Dermis blood vessel endothelial cell (primary cell): ENCODE measurements around the gene TTLL9. TPM values are rescaled to one million over a fixed set of nuclear protein-coding genes. Genes with fewer than 3 reads are reported as not detected.

Source experiments
- DNase-seq: peaks from one replicate; pipeline ENCODE4 v3.0.0; 2010
- total RNA-seq: library from RNA; depleted of rRNA; stranded (reverse); fragments of >200 nt; gene quantifications from 2 replicates; pipeline ENCODE4 v1.2.3, GENCODE V29; 2014

TTLL9 gene
- total RNA-seq, 1 donor from 2014 or later, result not detected

DNA sequence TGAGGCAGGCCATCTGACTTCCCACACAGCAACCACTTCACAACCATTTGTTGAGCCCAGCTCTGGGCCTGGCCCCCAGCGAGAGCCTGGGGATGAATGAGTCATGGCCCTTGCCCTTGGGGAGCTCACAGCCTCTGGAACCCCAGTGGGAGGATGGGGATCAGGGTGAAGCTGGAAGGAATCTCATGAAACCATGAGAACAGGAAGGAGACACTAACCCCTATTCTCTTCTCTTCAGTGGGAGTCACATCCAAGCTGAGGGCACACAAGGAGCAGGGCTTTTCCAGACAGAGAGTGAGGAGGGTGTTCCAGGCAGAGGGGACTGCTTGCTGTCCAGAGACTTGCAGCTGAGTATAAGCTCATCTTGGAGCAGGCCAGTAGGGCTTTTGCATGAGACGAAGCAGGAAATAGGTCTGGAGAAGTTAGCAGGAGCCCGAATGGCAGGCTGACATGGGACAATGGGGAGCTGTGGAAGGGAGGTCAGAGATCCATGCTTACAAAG is 32.5 kb upstream of the TTLL9 start:
- DNase-seq, result peak; percentile 62

DNA sequence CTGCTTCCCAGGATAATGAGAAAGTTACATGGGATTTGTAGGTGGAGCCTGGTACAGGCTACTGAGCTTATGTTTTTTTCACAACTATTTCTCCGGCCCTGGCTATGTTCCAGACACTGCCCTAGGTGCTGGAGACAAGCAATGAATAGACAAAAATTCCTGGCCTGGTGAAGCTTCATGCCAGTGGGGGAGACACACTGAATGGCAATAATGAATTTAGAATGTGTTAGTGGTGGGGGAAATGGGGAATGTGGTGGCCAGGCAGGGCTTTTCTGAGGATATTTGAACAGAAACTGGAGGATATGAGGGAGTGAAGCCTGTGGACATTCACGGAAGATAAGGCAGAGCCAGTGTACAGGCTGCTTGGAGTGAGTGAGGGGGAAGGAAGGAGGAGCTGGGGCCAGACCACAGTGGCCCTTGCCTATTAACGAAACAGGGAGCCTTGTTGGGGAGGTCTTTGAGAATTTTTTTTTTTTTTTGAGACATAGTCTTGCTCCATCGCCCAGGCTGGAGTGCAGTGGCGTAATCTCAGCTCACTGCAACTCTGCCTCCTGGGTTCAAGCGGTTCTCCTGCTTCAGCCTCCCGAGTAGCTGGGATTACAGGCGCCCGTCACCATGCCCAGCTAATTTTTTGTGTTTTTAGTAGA is 31.7 kb upstream of the TTLL9 start:
- DNase-seq, result peak; percentile 43

DNA sequence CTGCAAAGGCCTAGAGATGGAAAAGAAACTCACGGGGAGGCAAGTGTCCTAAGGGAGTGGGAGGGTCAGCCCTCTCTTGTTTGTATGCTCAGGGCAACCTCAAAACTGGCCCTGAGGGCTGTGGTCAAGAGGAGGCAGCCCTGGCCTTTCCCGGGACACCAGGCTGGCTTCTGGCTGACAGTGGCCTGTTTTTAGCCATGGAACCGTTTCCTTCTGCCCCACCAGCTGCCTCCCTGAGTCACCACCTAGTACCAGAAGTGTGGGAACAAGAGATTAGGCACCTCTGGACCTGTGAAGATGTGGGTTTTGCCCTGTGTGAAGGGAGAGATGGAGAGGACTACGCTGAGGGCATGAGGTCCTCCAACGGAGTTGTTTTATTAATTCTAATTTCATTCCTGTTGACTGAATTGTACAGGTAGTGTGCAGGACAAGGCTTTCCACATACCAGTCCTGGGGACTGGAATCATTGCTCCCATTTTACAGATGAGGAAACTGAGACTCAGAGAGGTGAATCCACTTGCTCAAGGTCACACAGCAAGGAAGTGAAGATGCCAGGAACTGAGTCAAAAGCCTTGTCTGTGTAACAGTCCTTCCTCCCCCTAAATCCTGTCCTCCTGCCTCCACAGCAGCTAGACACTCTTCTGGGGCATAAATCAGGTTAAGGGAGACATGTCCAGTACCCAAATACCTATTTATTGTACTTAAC is 30.5 kb upstream of the TTLL9 start:
- peak; percentile 34 for DNase-seq

DNA sequence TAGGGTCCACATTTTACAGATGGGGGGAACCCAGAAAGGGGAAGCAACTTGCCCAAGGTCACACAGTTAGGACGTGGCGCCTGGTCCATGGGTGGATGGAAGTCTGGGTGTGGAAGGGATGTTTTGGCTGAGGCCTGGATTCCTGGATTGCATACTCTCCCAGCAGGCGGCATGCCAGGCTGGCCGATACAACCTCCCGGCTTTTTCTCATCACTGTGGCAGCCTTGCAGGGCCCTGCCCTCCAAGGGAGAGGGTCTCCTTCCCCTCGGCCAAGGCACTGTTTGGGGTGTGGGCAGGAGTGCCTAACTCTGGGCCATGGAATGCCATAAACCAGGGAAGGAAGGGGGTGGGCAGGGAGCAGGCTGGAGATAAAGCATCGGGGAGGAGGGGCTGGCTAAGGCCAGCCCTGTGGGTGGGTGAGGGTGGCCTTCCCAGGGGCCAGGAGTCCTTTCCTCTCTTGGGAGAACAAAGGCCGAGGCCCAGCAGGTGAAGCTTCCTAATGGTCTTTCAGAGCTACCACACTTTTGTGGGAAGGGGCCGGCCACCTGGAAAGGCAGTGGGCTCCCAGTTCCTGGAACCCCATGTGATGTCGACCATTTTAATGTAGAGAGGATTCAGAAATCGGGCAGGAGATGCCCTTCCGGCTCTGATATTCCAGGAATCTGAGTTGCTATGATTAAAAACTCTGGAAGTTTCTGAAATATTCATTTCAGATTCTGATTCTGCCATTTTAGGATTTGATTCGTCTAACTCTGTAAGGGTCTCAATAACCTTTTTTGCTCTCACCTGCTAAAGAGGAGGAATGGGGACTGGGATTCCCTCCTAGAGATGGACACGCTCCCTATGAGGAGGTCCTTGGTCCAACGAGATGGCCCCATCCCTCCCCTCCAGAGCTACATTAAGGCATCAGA is 29.3 kb upstream of the TTLL9 start:
- DNase-seq, result no peak

DNA sequence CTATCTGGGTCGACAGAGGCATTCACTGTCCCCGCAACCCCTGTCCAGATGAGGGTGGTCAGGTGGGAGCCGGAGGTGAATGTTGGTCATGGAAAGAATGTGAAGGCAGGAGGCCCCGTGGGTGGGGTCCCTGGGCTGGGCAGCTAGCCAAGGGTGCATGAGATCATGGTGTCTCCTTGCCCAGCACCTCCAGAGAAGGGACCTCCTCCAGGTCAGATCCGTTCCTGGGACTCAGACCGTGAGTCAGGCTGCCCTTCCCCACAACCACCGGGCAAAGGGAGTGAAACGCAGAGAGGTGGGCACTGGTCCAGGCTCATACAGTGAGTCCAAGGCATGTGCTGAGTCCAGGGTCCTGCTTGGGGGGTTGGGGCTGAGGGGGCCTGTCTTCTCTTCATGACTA is 28.5 kb upstream of the TTLL9 start:
- peak; percentile 69 for DNase-seq

DNA sequence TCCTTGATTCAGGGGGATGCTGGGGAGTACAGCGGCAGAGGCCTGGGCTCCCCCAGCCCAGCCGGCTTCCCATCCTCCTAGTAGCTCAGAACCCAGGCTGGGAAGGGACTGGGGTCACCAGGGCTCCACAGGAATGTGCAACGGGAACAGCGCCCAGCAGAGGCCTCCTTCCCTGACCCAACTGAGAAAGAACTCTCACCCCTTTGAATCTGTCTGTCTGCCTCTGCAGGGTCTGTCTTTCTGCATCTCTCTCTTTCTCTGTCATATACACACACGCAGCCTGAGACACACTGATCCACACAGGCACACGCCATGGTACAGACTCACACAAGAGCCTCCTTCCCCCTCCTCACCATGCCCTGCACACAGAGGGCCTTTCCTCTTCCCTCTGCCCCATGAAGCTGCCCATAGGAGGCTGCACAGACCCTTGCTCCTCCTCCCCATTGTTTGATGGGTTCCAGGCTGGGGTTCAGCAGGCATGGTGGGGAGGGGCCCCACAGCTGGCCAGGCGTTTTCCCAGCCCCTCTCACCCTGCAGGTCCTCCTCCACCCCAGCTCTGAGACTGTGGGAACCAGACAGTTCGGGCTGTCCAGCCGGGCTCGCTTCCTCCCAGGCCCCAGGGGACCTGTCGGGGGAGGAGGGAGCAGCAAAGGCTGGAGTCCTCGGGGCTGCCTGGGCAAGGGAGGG is 27.8 kb upstream of the TTLL9 start:
- DNase-seq, result peak; percentile 54

DNA sequence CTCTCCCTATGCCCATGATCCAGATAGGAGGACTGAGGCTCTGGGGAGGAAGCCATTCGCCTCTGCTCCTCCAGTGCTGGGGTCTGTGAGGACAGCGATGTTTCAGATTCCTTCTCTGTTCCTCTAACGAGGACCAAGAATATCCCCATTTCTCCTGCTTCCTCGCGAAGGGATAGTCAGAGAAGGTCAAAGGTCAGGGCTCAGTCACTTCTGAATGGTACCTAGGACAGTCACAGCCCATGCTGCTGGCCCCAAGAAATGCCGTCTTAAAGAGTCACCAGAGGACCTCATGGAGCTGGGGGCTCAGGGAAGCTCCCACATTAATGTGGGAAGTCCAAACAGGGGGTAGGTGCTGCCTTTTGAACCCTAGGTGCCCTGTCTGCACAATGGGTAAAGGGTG is 27.1 kb upstream of the TTLL9 start:
- no peak for DNase-seq

DNA sequence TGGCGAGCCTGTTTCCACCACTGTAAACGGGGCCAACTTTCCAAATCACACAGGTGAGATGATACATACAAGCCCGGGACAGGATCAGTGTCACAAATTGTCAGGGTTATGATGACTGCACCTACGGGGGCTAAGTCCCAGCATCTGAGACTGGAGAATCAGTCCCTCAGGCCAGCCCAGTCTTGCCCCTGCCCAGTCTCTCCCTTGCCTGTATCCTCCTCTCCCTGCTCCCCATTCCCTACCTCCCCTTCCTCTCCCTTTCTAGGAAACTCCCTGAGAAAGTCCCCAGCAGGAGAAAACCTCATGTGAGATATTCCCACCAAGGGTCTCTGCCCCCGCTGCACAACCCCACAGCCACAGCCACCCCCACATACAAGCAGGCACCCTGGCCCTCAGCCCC is 26.6 kb upstream of the TTLL9 start:
- DNase-seq, result no peak

DNA sequence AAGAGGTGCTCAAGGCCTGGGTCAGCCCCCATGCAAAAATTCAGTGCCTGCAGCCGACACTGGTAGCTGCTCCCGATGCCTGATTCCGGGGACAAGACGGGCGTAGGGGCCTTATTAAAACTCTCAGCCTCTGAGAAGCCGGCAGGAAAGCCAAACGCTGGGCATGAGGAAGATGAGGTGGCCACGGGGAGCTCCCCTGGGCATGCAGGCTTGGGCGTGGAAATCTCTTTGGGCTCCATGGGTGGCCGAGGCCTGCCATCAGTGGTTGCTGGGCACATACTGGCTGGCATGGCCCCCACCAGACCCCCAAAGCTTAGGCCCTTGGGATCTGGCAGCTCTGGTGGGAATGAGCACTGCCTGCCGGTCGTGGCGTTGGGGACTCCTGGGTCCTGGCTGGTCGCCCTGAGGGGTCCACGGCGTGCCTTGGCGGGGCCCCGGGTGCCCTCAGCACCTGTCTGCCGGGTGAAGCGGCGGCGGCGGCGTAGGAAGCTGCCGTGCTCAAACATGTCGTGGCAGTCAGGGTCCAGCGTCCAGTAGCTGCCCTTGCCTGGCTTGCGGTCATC is 25.6 kb upstream of the TTLL9 start:
- no peak for DNase-seq

DNA sequence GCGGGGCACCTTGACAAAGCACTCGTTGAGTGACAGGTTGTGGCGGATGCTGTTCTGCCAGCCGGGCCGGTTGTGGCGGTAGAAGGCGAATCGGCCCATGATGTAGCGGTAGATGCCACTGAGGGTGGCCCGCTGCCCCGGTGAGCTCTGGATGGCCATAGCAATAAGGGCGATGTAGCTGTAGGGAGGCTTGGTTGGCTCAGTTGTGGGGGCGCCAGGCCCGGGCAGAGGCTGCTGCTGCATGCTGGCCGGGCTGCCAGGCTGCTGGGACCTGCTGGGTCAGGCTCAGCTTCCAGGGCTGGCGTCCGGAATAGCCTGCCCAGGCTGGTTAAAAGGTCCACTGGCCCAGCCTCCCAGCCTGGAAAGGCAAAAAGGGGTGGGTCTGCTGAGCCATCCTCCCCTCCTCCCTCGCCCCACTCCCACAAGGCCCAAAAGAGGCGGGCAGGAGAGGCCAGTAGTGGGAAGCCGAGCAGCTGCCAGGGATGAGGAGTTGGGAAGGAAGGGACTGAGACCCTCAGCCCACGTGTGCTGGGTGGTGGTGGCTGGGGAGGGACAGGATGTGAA is 25.1 kb upstream of the TTLL9 start, which contains the start of gene FOXS1:
TSS of gene FOXS1 (minus strand) at position 305 of the 564 bp plus-strand sequence. CDS start at position 243, 62 bp downstream.
- DNase-seq, result no peak

DNA sequence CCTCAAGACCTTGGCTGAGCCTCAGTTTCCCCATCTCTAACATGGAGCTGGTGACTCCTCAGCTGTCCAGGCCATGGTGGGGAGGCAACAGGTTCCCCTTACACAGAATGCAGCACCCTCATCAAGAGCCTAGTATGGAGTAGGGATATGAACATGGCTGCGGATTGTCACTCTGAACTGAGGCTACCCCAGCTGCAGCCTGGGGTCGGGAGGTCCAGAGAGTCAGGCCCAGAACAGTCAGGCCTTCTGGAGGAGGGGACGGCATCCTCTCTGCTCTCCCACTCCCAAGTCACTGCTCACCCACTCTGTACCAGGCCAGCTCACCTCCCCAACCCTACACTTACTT is 23.7 kb upstream of the TTLL9 start:
- DNase-seq, result no peak

DNA sequence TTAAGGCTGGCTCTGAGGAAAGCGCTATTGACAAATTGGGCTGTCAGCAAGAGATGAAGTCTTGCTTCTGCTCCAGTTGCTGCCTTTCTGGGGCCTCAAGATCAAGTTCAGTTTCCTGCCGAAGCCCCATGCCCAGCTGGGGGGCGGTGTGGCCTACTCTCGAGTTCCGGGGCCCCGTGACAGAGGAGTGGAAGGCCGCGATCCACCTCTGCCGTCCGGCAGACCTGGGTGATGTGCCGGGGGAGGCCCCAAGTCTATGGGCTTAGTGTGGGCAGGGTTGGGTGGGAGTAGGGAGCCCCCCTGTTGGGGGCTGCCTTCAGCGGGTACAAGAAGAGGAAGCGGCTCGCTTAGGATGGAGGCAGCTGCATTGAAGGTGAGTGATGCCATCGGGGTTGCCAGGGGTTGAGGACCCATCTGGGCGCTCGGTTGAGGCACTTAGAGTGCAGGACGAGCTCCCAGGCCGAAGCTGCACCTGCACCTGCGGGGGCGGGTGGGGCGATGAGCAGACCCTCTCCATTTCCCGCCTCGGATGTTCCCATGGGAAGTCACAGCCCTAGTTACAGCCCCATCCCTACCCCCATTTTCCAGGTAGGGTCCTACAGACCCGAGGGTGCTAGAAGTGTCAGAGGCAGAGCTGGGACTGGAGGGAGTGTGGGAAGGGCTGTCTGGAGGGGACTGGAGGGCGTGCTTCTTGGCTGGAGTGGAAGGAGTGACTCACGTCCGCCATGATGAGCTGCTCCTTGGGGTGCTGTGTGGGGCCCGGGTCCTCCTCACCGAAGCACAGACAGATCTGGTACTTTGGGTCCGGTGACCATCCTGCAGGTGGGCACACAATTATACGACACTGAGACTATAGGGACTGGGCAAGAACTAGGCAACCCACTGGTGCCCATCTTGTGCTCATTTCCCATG is 22.1 kb upstream of the TTLL9 start:
- no peak for DNase-seq

DNA sequence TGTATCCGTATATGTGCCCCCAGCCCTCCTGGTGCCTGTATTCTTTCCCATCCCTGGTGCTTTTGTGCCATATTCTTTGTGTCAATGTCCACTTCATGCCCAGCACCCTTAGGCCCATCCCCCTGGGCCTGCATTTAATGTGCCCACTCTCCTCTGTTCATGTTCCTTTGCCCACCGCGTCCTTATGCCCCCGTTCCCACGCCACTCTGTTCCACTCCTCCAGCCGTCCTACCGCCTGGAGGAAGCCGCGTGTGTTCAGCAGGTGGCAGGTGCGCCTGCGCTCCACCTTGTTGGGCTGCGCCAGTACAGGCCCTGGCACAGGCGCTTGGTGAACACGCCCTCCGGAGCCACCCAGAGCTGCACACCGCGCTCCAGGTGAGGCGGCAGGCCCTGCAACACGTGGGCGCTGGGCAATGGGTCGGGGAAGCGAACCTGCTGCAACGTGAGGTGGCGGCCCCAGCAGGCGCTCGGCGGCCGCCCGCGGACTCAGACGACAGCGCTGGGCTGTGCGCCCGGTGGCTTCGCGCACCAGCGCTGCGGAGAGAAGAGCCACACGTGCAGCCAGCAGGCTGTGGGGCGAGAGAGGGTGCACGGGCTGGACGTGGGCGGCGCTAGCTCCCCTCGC is 21.0 kb upstream of the TTLL9 start:
- no peak for DNase-seq

DNA sequence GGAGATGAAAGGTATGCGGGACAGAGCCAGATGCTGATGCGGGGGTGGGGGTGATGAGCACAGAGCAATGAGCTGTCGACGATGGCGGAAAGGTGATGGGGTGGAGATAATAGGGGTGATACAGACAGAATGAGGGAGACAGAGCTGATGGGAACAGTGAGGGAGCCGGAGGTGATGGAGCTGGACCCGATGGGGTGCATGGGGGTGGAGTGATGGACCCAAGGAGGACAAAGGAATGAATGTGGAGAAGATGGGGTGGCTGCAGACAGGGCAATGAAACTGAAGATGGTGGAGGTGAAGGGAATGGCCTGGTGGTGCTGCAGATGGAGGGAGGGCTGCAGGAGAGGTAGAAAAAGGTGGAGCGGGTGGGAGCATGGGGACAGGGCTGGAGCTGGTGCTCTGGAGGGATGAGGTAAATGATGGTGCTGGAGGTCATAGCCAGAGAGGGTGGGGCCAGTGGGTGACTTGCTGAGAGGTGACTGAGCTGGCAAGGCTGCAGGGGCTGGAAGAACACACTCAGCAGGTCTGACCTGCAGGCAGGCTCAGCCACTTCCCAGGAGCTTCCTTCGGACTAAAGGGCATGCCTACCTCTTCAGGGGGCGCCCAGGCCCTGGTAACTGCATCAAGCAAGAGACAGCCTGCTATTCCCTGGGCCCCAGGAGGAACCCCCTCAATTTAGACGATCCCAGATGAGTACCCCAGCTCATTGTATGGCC is 19.0 kb upstream of the TTLL9 start:
- DNase-seq, result no peak

DNA sequence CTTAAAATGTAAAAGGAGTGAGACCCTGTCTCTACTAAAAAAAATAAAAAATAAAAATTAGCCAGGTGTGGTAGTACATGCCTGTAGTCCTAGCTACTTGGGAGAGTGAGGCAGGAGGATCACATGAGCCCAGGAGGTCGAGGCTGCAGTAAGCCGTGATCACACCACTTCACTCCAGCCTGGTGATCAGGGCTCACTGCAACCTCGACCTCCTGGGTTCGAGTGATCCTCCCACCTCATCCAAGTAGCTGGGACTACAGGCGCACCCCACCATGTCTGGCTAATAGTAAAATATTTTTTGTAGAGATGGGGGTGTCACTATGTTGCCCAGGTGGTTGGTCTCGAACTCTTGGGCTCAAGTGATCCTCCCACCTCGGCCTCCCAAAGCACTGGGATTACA is 17.0 kb upstream of the TTLL9 start:
- DNase-seq, result no peak

DNA sequence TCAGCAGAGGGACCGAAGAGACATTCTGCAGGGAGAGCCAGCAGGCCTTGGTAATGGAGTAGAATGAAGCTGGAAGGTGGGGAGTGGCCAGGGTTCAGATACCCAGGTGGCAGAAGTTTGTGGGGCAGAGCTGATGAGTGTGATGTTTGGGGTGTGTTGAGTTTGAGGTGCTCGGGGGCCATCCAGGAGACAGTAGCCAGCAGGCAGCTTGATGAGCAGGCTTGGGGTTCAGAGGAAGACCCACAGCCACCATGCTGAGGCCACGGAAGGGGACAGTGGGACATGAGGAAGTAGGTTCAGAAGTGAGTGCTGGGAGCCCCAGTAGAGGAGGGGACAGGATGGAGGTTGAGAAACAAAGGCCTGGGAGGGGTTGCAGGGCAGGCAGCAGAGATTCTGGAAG is 13.9 kb upstream of the TTLL9 start:
- DNase-seq, result no peak

DNA sequence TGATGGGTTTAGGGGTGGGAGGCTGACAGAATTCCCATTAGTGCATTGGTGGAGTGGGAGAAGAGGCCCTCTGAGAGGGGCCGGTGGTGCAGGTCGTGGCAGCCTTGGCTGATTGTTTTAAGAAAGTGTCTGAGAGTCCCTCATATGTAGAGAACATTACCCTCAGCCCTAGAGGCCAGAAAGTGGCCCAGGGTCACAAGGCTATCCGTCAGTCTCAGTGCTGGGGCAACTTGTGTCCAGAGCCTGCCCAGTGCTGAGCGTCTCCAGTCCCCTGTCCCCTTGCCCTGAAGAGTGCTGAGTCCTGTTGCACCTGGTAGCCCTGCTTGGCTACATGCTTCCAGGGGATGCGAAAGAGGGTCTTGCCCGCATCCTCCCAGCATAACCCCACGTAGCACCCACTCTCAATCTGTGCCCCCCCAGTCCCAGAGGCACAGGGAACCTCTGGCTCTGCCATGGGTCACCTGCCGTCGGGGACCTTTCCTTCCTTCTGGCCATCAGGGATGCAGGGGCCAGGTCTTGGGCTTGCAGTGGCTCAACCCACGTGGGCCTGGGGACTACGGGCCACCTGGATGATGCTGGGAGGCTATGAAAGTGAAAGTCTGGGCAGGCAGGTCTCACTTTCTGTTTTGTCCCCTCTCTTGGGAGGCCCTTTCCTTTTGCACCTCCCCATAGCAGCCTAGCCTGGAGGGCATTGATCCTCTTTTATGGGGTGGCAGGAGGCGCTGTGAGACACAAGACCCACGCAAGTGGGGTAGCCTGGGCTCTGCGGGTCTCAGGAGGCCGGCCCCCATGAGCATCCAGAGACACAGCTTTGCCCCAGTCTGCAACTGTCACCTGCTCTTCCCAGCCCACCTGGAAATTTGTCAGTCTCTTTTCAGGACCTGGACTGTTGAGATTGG is 12.3 kb upstream of the TTLL9 start:
- DNase-seq, result no peak

DNA sequence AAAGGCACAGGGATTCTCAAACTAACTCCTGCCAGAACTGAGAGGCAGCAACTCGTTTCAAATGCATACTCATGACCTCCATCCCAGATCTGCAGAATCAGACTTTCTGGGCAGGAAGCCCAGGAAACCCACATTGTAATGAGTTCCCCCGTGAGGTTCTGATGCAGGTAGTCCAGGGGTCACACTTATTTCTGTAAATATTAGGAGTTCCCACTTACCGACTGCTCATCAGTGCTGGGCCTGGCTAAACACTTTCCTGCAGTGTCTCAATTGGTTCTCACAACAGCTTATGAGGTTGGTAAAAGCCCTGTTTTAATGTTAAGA is 11.7 kb upstream of the TTLL9 start:
- DNase-seq, result no peak
